Neuron (in vitro differentiated cells): ENCODE results near the gene CCS.
"Not testable (repeated sequence)": the region's sequence is repeated elsewhere in the genome, so short reads cannot be mapped to it uniquely, and the experiment has no call there.

Source experiments
- H2AFZ ChIP-seq: one replicate; pipeline ENCODE4 v1.6.1; 2013; ENCODE audit warnings: low read depth, mild to moderate bottlenecking, inconsistent platforms, low read length, moderate library complexity
- H3K27me3 ChIP-seq: one replicate; pipeline ENCODE4 v1.6.1; 2013; ENCODE audit warnings: low read length; ENCODE audit not compliant: insufficient read depth
- H3K36me3 ChIP-seq: one replicate; pipeline ENCODE4 v1.6.1; 2013; ENCODE audit warnings: low read length; ENCODE audit not compliant: insufficient read depth
- H3K4me1 ChIP-seq: one replicate; pipeline ENCODE4 v1.6.1; 2013; ENCODE audit warnings: low read length; ENCODE audit not compliant: insufficient read depth
- H3K4me3 ChIP-seq: 2 replicates; pipeline ENCODE4 v1.5.1; 2013; ENCODE audit warnings: mild to moderate bottlenecking, low read length, moderate library complexity
- H3K9me3 ChIP-seq: one replicate; pipeline ENCODE4 v1.6.1; 2013; ENCODE audit warnings: low read length

The CCS gene

GRCh38 chr11:66589315-66589714, 3.7 kb upstream of the CCS start:
- H2AFZ ChIP-seq, H3K4me1 ChIP-seq, H3K4me3 ChIP-seq, H3K27me3 ChIP-seq, H3K36me3 ChIP-seq: not testable (repeated sequence)
- H3K9me3 ChIP-seq = peaks cover 13% of the 10 kb centered on the region

DNA sequence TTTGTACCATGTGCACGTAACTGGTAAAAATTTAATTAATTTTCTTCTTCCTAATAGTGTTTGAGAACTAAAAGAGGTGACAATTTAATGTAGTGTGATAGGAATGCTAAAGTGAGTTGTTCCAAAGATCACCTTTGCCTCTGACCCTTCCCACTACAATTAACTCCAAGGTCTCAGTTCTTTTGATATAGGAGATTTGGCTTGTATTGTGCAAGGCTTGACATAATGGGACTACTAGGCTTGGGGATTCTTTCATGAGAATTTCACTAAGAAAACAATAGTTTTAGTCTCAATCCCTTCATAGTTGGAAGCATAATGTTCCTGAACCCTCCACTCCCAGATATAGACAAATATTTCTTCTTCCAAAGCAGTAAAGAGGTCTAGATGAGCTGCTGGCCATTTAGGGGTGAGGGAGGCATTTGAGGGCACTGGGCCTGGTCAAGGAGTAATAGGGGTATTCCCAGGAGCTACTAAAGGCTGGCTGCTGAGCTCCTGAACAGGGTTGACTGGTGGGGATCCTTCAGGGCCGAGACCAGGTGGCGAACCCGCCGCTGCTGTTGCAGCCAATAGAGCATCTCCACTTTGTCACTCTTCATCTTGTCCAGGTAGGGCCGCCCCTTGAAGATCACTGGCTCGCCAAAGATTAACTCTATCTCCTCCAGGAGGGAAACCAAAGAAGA, 2.8 kb upstream of the CCS start:
- H3K27me3 ChIP-seq = no peaks in the 10 kb centered on the region
- H3K9me3 ChIP-seq = peaks cover 13% of the 10 kb centered on the region
- H3K4me1 ChIP-seq = peaks cover 11% of the 10 kb centered on the region
- H3K36me3 ChIP-seq = no peaks in the 10 kb centered on the region
- no peak overlapping the region for H3K4me3 ChIP-seq
- H2AFZ ChIP-seq = no peak overlapping the region

DNA sequence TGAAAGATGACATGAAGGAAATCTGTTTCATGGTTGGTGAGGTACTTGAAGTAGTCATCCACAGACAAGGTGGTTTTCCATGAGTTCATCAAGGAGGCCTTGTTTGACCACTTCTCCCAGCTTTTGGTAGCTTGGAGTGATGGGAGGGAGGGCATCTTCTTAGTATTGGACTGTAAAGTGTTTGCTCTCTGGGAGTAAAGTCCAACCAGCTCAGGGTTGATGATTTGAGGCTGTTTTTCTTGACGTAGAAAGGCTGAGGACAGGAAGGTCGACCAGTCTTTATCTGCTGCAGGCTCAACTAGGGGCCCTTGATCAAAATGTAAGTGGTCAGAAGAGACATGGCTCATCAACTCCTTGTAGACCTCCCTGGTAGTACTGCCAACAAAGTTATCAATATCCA, 1.8 kb upstream of the CCS start:
- Histone ChIP-seq H3K9me3 (peaks cover 13% of the 10 kb centered on the region), H3K36me3 (no peaks in the 10 kb centered on the region), H3K4me1 (peaks cover 18% of the 10 kb centered on the region)

GRCh38 chr11:66593303-66593635, 284 bp downstream of the CCS start:
- Histone ChIP-seq H3K9me3 (peaks cover 13% of the 10 kb centered on the region), H2AFZ (peak overlapping the region; percentile 32), H3K4me1 (peaks cover 18% of the 10 kb centered on the region), H3K36me3 (peaks cover 3% of the 10 kb centered on the region), H3K4me3 (peak overlapping the region; percentile 67), H3K27me3 (no peaks in the 10 kb centered on the region)

More for the DNA sequence above, 1.8 kb upstream of the CCS start:
- Histone ChIP-seq H3K4me3 (no peak overlapping the region), H2AFZ (no peak overlapping the region), H3K27me3 (no peaks in the 10 kb centered on the region)

- peaks cover 13% of the 10 kb centered on the region for H3K9me3 ChIP-seq
- H2AFZ ChIP-seq = no peak overlapping the region
- H3K36me3 ChIP-seq = peaks cover 3% of the 10 kb centered on the region
- H3K27me3 ChIP-seq = no peaks in the 10 kb centered on the region
- peak overlapping the region; percentile 67 for H3K4me3 ChIP-seq
- H3K4me1 ChIP-seq = peaks cover 18% of the 10 kb centered on the region
Observed at GRCh38 chr11:66593650-66594049, 665 bp downstream of the CCS start.

DNA sequence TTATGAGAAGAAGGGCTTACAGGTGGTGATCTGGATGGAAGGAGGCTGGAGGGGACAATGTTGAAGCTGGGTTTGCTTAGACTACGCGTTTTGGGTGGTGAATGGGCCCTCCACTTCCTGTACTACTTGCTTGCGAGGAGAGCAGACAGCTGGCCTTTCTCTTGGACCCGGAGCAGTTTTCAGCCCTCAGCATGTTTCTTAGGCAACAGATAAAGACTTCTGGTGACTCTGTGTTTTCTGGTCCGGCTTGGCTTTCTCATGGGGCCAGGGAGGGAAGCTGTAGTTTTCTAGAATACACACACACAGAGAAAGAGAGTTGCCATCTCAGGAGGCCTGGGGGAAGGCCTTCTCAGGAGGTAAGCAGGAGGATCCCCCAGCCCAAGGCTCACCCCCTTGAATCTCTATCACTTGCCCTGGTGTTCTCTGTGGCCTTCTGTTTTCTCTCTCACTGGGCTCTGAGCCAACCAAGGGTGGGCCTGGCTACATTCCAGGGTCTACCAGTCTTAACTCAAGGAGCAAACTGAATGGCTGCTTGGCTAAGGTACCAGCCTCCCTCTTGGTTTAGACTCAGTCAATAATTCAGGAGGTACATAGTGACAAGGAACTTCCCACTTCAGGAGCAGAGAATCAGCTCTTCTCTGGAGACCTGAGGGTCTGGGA, 2.4 kb downstream of the CCS start:
- Histone ChIP-seq H3K9me3 (peaks cover 13% of the 10 kb centered on the region), H3K4me3 (no peak overlapping the region), H3K27me3 (no peaks in the 10 kb centered on the region), H3K36me3 (peaks cover 12% of the 10 kb centered on the region), H3K4me1 (peaks cover 18% of the 10 kb centered on the region), H2AFZ (no peak overlapping the region)

DNA sequence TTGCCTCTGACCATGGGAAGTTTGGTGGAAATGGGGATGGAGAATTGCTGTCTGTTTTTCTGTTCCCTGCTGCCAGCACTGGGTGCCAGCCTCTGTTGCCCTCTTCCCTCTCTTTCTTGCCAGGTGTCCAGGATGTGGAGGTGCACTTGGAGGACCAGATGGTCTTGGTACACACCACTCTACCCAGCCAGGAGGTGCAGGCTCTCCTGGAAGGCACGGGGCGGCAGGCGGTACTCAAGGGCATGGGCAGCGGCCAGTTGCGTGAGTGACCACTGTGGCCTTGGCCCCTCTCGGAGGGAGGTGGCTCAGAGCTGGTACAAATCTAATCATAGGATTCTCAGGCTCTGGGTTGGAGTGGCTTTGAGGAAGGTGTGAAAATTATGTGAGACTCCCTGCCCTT, 6.0 kb downstream of the CCS start:
- Histone ChIP-seq H3K9me3 (no peaks in the 10 kb centered on the region), H3K27me3 (no peaks in the 10 kb centered on the region)

GRCh38 chr11:66600219-66600618, 7.2 kb downstream of the CCS start:
- H3K9me3 ChIP-seq = no peaks in the 10 kb centered on the region
- H3K27me3 ChIP-seq = no peaks in the 10 kb centered on the region
- peaks cover 44% of the 10 kb centered on the region for H3K36me3 ChIP-seq
- H3K4me1 ChIP-seq = peaks cover 6% of the 10 kb centered on the region
- H2AFZ ChIP-seq = no peak overlapping the region
- H3K4me3 ChIP-seq = no peak overlapping the region

More for the DNA sequence above, 6.0 kb downstream of the CCS start:
- H2AFZ ChIP-seq = no peak overlapping the region
- H3K4me1 ChIP-seq = peaks cover 12% of the 10 kb centered on the region
- H3K4me3 ChIP-seq = no peak overlapping the region
- H3K36me3 ChIP-seq = peaks cover 31% of the 10 kb centered on the region

GRCh38 chr11:66600631-66601233, 7.7 kb downstream of the CCS start:
- H2AFZ ChIP-seq = no peak overlapping the region
- no peaks in the 10 kb centered on the region for H3K27me3 ChIP-seq
- no peak overlapping the region for H3K4me3 ChIP-seq
- peaks cover under 1% of the 10 kb centered on the region for H3K4me1 ChIP-seq
- no peaks in the 10 kb centered on the region for H3K9me3 ChIP-seq
- H3K36me3 ChIP-seq = peaks cover 47% of the 10 kb centered on the region

DNA sequence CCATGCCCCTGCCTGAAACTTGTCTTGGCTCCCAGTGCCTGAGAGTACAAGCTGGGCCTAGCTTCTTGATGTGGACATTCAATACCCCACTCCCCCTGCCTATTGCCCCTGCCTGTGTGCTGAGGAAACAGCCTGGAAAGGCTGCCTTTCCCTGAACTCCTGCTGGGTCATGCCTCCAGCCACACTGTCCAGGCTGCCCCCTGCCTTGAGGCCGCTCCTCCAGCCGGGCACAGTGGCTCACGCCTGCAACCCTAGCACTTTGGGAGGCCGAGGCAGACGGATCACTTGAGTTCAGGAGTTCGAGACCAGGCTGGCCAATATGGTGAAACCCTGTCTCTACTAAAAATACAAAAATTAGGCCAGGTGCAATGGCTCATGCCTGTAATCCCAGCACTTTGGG, 10.1 kb downstream of the CCS start:
- Histone ChIP-seq H3K9me3 (no peaks in the 10 kb centered on the region), H3K36me3 (peaks cover 60% of the 10 kb centered on the region), H3K4me3 (no peak overlapping the region), H3K4me1 (no peaks in the 10 kb centered on the region), H3K27me3 (no peaks in the 10 kb centered on the region), H2AFZ (no peak overlapping the region)

DNA sequence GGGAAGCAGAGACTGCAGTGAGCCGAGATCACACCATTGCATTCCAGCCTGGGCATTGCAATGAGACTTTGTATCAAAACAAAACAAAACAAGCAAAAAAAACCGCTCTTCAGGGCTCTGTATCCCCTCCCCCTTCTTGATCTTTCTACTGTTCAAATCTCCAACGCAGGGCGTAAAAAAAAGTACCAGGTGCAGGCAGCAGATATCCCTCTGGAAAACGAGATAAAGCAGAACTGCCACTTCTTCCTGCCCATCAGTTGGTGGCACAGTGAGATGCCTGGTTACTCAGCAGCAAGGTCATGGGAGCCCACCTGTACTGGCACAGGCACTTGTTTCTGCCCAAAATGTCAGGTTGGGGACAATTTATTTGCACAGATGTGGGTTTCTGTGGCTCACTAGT, 11.2 kb downstream of the CCS start:
- H2AFZ ChIP-seq = no peak overlapping the region
- no peaks in the 10 kb centered on the region for H3K9me3 ChIP-seq
- no peak overlapping the region for H3K4me3 ChIP-seq
- H3K36me3 ChIP-seq = peaks cover 56% of the 10 kb centered on the region
- H3K27me3 ChIP-seq = no peaks in the 10 kb centered on the region
- no peaks in the 10 kb centered on the region for H3K4me1 ChIP-seq

GRCh38 chr11:66606608-66607007, 13.6 kb downstream of the CCS start:
- H3K36me3 ChIP-seq = peaks cover 44% of the 10 kb centered on the region
- not testable (repeated sequence) for H3K4me1 ChIP-seq

DNA sequence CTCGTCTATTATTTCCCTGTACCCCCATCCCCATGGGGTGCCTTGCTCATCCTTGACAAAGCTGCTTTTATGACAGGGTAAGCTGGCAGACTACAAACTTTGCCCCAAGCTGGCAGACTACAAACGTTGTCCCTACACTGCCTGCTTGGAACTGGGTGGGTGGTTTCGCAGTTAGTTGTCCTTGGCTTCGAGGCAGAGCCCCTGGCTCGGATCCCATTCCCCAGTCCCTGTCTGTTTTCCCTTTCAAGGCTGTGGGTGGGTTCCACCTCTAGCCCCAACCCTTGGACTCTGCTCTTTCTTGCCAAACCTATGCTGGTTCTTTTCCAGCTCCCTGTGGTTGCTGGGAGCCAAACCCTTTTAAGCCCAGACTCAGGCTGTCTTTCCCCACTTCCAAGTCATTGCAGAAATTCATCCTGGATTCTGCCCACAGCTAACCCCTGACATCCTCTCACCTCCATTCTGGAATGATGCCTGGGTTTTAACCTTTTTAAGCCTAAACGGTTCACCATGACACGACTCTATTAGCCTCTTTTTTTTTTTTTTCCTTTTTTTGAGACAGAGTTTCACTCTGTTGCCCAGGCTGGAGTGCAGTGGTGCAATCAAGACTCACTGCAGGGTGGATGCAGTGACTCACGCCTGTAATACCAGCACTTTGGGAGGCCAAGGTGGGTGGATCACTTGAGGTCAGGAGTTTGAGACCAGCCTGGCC, 14.3 kb downstream of the CCS start:
- H3K36me3 ChIP-seq = peaks cover 42% of the 10 kb centered on the region
- no peak overlapping the region for H3K4me3 ChIP-seq
- H3K4me1 ChIP-seq = no peaks in the 10 kb centered on the region
- no peaks in the 10 kb centered on the region for H3K9me3 ChIP-seq
- no peak overlapping the region for H2AFZ ChIP-seq
- H3K27me3 ChIP-seq = no peaks in the 10 kb centered on the region

More at GRCh38 chr11:66606608-66607007, 13.6 kb downstream of the CCS start:
- H3K27me3 ChIP-seq, H3K4me3 ChIP-seq, H2AFZ ChIP-seq, H3K9me3 ChIP-seq: not testable (repeated sequence)
